CD4-positive, alpha-beta T cell treated with Interleukin-6 for 4 hours (primary cell): ENCODE measurements around the gene CLSTN3.
"Not testable (repeated sequence)": the region's sequence is repeated elsewhere in the genome, so short reads cannot be mapped to it uniquely, and the experiment has no call there.

Experiments used
- DNase-seq: peaks from one replicate; pipeline ENCODE4 v3.0.0-alpha.2; 2020; ENCODE audit warnings: mixed read lengths

CLSTN3 gene

GRCh38 chr12:7154042-7154441 lies 23.9 kb downstream of the CLSTN3 start:
- DNase-seq, result no peak

GRCh38 chr12:7154901-7155470 lies 24.8 kb downstream of the CLSTN3 start:
- no peak for DNase-seq

GRCh38 chr12:7155471-7156034 lies 25.4 kb downstream of the CLSTN3 start:
- DNase-seq, result no peak

GRCh38 chr12:7156259-7157197 lies 26.4 kb downstream of the CLSTN3 start:
- no peak for DNase-seq

GRCh38 chr12:7157391-7157790 lies 27.2 kb downstream of the CLSTN3 start:
- DNase-seq, result no peak

- DNase-seq, result no peak
These were observed 28.8 kb downstream of the CLSTN3 start for GRCh38 chr12:7158781-7159609.

- DNase-seq, result no peak
These were observed 30.0 kb downstream of the CLSTN3 start for GRCh38 chr12:7160183-7160582.

GRCh38 chr12:7161327-7161726 lies 31.2 kb downstream of the CLSTN3 start:
- no peak for DNase-seq

- no peak for DNase-seq
These were observed 31.6 kb downstream of the CLSTN3 start for GRCh38 chr12:7161811-7162210.

- peak; percentile 30 for DNase-seq
These were observed 32.5 kb downstream of the CLSTN3 start for GRCh38 chr12:7162691-7163114.

GRCh38 chr12:7169951-7170350 lies 39.8 kb downstream of the CLSTN3 start:
- DNase-seq, result no peak

- no peak for DNase-seq
These were observed 41.7 kb downstream of the CLSTN3 start for GRCh38 chr12:7171854-7172253.

GRCh38 chr12:7175493-7175892 lies 45.3 kb downstream of the CLSTN3 start:
- no peak for DNase-seq

GRCh38 chr12:7176595-7176994 lies 46.4 kb downstream of the CLSTN3 start:
- DNase-seq, result no peak

- DNase-seq, result no peak
These were observed 48.3 kb downstream of the CLSTN3 start for GRCh38 chr12:7178481-7178880.

- DNase-seq, result no peak
These were observed 50.5 kb downstream of the CLSTN3 start for GRCh38 chr12:7180685-7181084.

- not testable (repeated sequence) for DNase-seq
These were observed 55.9 kb downstream of the CLSTN3 start for GRCh38 chr12:7186058-7186457.

- DNase-seq, result peak; percentile 72
These were observed 58.6 kb downstream of the CLSTN3 start for GRCh38 chr12:7188562-7189397.

GRCh38 chr12:7189398-7190267 lies 59.5 kb downstream of the CLSTN3 start, which contains the start of gene PEX5:
Gene PEX5, plus strand, starts transcription at chr12:7189686. Its CDS starts 692 bp downstream, at chr12:7190378.
- DNase-seq, result peak; percentile 93

GRCh38 chr12:7190268-7191055 lies 60.3 kb downstream of the CLSTN3 start:
- peak; percentile 1 for DNase-seq
